ENCODE results near the gene LONP1.
"Not testable (repeated sequence)": the region's sequence is repeated elsewhere in the genome, so short reads cannot be mapped to it uniquely, and the experiment has no call there.

Gene LONP1

GRCh38 chr19:5719961-5720790 is at the start of gene LONP1, which contains the start of gene CATSPERD:
Gene LONP1, minus strand, starts transcription at chr19:5720146. Its CDS starts 14 bp downstream, at chr19:5720132.
Gene CATSPERD, plus strand, starts transcription at chr19:5720637. Its CDS starts 101 bp downstream, at chr19:5720738.
- peak; percentile 100 for DNase-seq (ENCODE audit: low read depth, low spot score)

- no peak for DNase-seq (ENCODE audit: low read depth, low spot score)
Measured at GRCh38 chr19:5767949-5768348, 48.0 kb upstream of the LONP1 start.

- no peak for DNase-seq (ENCODE audit: low read depth, low spot score)
Measured at GRCh38 chr19:5765220-5765619, 45.3 kb upstream of the LONP1 start.

- no peak for DNase-seq (ENCODE audit: low read depth, low spot score)
Measured at GRCh38 chr19:5762608-5763217, 42.8 kb upstream of the LONP1 start.

- DNase-seq (ENCODE audit: low read depth, low spot score), result no peak
Measured at GRCh38 chr19:5753743-5754142, 33.8 kb upstream of the LONP1 start.

- DNase-seq (ENCODE audit: low read depth, low spot score), result no peak
Measured at GRCh38 chr19:5751709-5752108, 31.8 kb upstream of the LONP1 start.

- DNase-seq (ENCODE audit: low read depth, low spot score), result no peak
Measured at GRCh38 chr19:5749505-5749904, 29.6 kb upstream of the LONP1 start.

- not testable (repeated sequence) for DNase-seq (ENCODE audit: low read depth, low spot score)
Measured at GRCh38 chr19:5748920-5749319, 29.0 kb upstream of the LONP1 start.

GRCh38 chr19:5744999-5745398 is 25.1 kb upstream of the LONP1 start:
- not testable (repeated sequence) for DNase-seq (ENCODE audit: low read depth, low spot score)

- no peak for DNase-seq (ENCODE audit: low read depth, low spot score)
Measured at GRCh38 chr19:5743630-5744029, 23.7 kb upstream of the LONP1 start.

- no peak for DNase-seq (ENCODE audit: low read depth, low spot score)
Measured at GRCh38 chr19:5742051-5742450, 22.1 kb upstream of the LONP1 start.

- no peak for DNase-seq (ENCODE audit: low read depth, low spot score)
Measured at GRCh38 chr19:5738423-5738822, 18.5 kb upstream of the LONP1 start.

GRCh38 chr19:5733172-5733571 is 13.2 kb upstream of the LONP1 start:
- DNase-seq (ENCODE audit: low read depth, low spot score), result not testable (repeated sequence)

GRCh38 chr19:5727453-5728050 is 7.6 kb upstream of the LONP1 start:
- no peak for DNase-seq (ENCODE audit: low read depth, low spot score)

- peak; percentile 42 for DNase-seq (ENCODE audit: low read depth, low spot score)
Measured at GRCh38 chr19:5719274-5719960, 529 bp downstream of the LONP1 start.

- peak; percentile 22 for DNase-seq (ENCODE audit: low read depth, low spot score)
Measured at GRCh38 chr19:5718579-5719273, 1.2 kb downstream of the LONP1 start.

GRCh38 chr19:5718037-5718578 is 1.8 kb downstream of the LONP1 start:
- no peak for DNase-seq (ENCODE audit: low read depth, low spot score)

GRCh38 chr19:5717215-5717935 is 2.6 kb downstream of the LONP1 start:
- no peak for DNase-seq (ENCODE audit: low read depth, low spot score)

GRCh38 chr19:5714816-5715215 is 5.1 kb downstream of the LONP1 start:
- DNase-seq (ENCODE audit: low read depth, low spot score), result no peak

- no peak for DNase-seq (ENCODE audit: low read depth, low spot score)
Measured at GRCh38 chr19:5713228-5713627, 6.7 kb downstream of the LONP1 start.

Measured in ELF-1 (cell line).